ENCODE results near the gene DEFB118.

- TF ChIP-seq POLR2A (IDR thresholded peaks at IDR 0.05; ENCODE audit: low read depth, low read length) (no peak), POLR2AphosphoS5 (IDR thresholded peaks at IDR 0.05; ENCODE audit: low read depth, low read length) (no peak), TAF1 (IDR thresholded peaks at IDR 0.05; ENCODE audit: borderline replicate concordance, low read depth, low read length) (no peak)
These were observed 49.9 kb downstream of the DEFB118 start for GRCh38 chr20:31418307-31418706.
